B cell (primary cell): ENCODE results near the gene CEP131. TPM values are rescaled to one million over a fixed set of nuclear protein-coding genes. Genes with fewer than 3 reads are reported as not detected.

Experiments used
- ATAC-seq: fragments of 200-7000 bp; cut with Tn5 transposase; one replicate; pipeline ENCODE4 v1.10.0; 2021; ENCODE audit warnings: low read depth, mild to moderate bottlenecking, moderate number of reproducible peaks, moderate library complexity
- CTCF ChIA-PET: fragments of 350-600 bp; sonication (Branson Sonifier 250); formaldehyde crosslinking; loops from one replicate; lab custom pipeline; 2021; ENCODE audit warnings: antibody characterized with exemption, inconsistent platforms; lab: Charles Lee
- POLR2A ChIA-PET: fragments of 350-600 bp; sonication (Branson Sonifier 250); formaldehyde crosslinking; loops from one replicate; lab custom pipeline; 2021; ENCODE audit warnings: antibody characterized with exemption; lab: Charles Lee
- DNase-seq: peaks from one replicate; pipeline ENCODE4 v3.0.0; 2013
- H2AFZ ChIP-seq: 2 replicates; pipeline ENCODE4 v1.6.1; 2012; ENCODE audit warnings: mild to moderate bottlenecking, low read depth, low read length; ENCODE audit not compliant: insufficient read depth, poor library complexity, severe bottlenecking
- H3K27ac ChIP-seq, 2 donors: 1 replicate in 1 of 2; 2 replicates in 1 of 2; pipeline ENCODE4 v1.5.1; 2012 to 2013; ENCODE audit warnings: low read length in 2 of 2, mild to moderate bottlenecking in 2 of 2, moderate library complexity in 1 of 2
- H3K27me3 ChIP-seq, 4 experiments: fragments of 200-600 bp in 1 of 4; sonication (generic) in 1 of 4; replicated peaks in 1 of 4; 1 replicate in 2 of 4; 2 replicates in 2 of 4; pipeline versions ENCODE4 v1.6.1 to v1.7.0; 2013 to 2016; ENCODE audit warnings: low read length in 3 of 4, mild to moderate bottlenecking in 2 of 4, mixed read lengths in 1 of 4, moderate library complexity in 1 of 4; ENCODE audit not compliant: insufficient read depth in 4 of 4, control insufficient read depth in 3 of 4; ENCODE audit errors: control extremely low read depth in 1 of 4
- H3K36me3 ChIP-seq, 2 experiments: replicated peaks in 1 of 2; 1 replicate in 1 of 2; 2 replicates in 1 of 2; pipeline versions ENCODE4 v1.6.1 to v1.7.1; 2013; ENCODE audit warnings: low read length in 1 of 2; ENCODE audit not compliant: insufficient read depth in 2 of 2, control insufficient read depth in 1 of 2; ENCODE audit errors: control extremely low read depth in 1 of 2, extremely low read depth in 1 of 2
- H3K4me1 ChIP-seq, 2 donors: fragments of 200-600 bp in 1 of 2; sonication (generic) in 1 of 2; 1 replicate in 1 of 2; 2 replicates in 1 of 2; pipeline versions ENCODE4 v1.5.1 to v1.6.1; 2013 to 2017; ENCODE audit warnings: low read length in 2 of 2; ENCODE audit not compliant: control insufficient read depth in 2 of 2, insufficient read depth in 2 of 2
- H3K4me2 ChIP-seq: replicated peaks from 2 replicates; pipeline ENCODE3; 2012; ENCODE audit warnings: mild to moderate bottlenecking, low read depth, low read length; ENCODE audit not compliant: poor library complexity, severe bottlenecking
- H3K4me3 ChIP-seq, 5 experiments: fragments of 200-600 bp in 1 of 5; sonication (generic) in 1 of 5; 1 replicate in 3 of 5; 2 replicates in 2 of 5; pipeline versions ENCODE4 v1.5.1 to v1.7.0; 2011 to 2016; ENCODE audit warnings: low read length in 4 of 5, mild to moderate bottlenecking in 4 of 5, low read depth in 2 of 5, control low read depth in 1 of 5, moderate library complexity in 1 of 5; ENCODE audit not compliant: insufficient read depth in 1 of 5; ENCODE audit errors: control extremely low read depth in 1 of 5, extremely low read depth in 1 of 5
- H3K79me2 ChIP-seq: fragments of 200-600 bp; sonication (generic); one replicate; pipeline ENCODE4 v1.6.0; 2016; ENCODE audit warnings: low read length; ENCODE audit not compliant: control insufficient read depth, insufficient read depth
- H3K9ac ChIP-seq: fragments of 200-600 bp; sonication (generic); 2 replicates; pipeline ENCODE4 v1.6.1; 2017; ENCODE audit warnings: mild to moderate bottlenecking, low read length, moderate library complexity
- H3K9me3 ChIP-seq, 3 donors: one replicate each; pipeline versions ENCODE4 v1.6.1 to v1.7.1; 2013; ENCODE audit warnings: low read length in 2 of 3; ENCODE audit not compliant: control insufficient read depth in 2 of 3, insufficient read depth in 1 of 3; ENCODE audit errors: control extremely low read depth in 1 of 3
- H4K20me1 ChIP-seq: 2 replicates; pipeline ENCODE4 v1.6.0; 2012; ENCODE audit warnings: mild to moderate bottlenecking, low read length; ENCODE audit not compliant: insufficient read depth, control insufficient read depth, poor library complexity, severe bottlenecking
- H3K27ac Mint-ChIP-seq: one replicate; pipeline ENCODE4 v1.8.0; 2021; ENCODE audit warnings: mixed read lengths
- H3K27me3 Mint-ChIP-seq: one replicate; pipeline ENCODE4 v1.8.0; 2021; ENCODE audit warnings: mixed read lengths
- H3K4me1 Mint-ChIP-seq: one replicate; pipeline ENCODE4 v1.8.0; 2021; ENCODE audit warnings: mixed read lengths
- H3K4me3 Mint-ChIP-seq: one replicate; pipeline ENCODE4 v1.8.0; 2021; ENCODE audit warnings: mixed read lengths
- H3K9me3 Mint-ChIP-seq: one replicate; pipeline ENCODE4 v1.8.0; 2022; ENCODE audit warnings: mixed read lengths; ENCODE audit not compliant: insufficient read depth
- EZH2 ChIP-seq: IDR thresholded peaks from 2 replicates; pipeline ENCODE4 v1.6.1; 2012; ENCODE audit warnings: borderline replicate concordance, low read depth, mild to moderate bottlenecking, moderate library complexity, low read length; ENCODE audit not compliant: insufficient read depth, poor library complexity, severe bottlenecking
- WGBS: methylation state at CpG from one replicate; pipeline ENCODE4 v1.1.5; 2013; ENCODE audit warnings: missing lambda C conversion rate; ENCODE audit not compliant: insufficient coverage; 5-methylcytosine and 5-hydroxymethylcytosine counted together
- intact Hi-C: fragments of 100-400 bp; cut with micrococcal nuclease; formaldehyde crosslinking; loops from one replicate; pipeline ENCODE4 v1.10.0; 2022
- polyA plus RNA-seq: library from polyadenylated mRNA; depleted of rRNA; stranded (reverse); fragments of >200 nt; gene quantifications from 2 replicates; pipeline ENCODE4 v1.2.3, GENCODE V29; 2012
- total RNA-seq, 2 donors: library from RNA; stranded (reverse); fragments of 120-200 nt in 1 of 2; gene quantifications; 1 replicate in 1 of 2; 2 replicates in 1 of 2; pipeline versions ENCODE4 v1.2.3 to v1.2.4, GENCODE V29; 2013 to 2022
- TF ChIP-seq, protein P1 (sequence below): fragments of 200-600 bp; IDR thresholded peaks from one replicate; pipeline ENCODE4 v1.8.0; 2022; ENCODE audit warnings: antibody characterized with exemption, mild to moderate bottlenecking

The CEP131 gene
- total and polyA plus RNA-seq, 2 donors (not counting 1 experiment from before 2014, with no cell fraction given), result 18.8 to 25.5 TPM

DNA sequence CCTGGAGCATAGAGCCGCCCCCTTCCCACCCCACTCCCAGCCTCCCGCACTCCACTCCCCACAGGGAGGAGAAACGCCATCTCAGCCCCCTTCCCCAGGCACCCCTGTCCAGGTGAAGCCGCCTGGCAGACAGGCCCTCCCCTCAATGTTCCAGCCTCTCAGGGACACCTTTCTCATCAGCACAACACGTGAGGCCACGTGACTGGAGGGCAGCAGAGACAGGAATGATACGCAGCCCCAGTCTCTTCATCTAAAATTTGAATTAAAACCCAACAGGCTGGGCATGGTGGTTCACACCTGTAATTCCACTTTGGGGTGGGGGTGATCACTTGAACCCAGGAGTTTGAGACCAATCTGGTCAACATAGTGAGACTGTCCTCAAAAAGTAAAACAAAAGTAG, 36.6 kb downstream of the CEP131 start:
- H3K27ac Mint-ChIP-seq, result no peak overlapping the region
- CTCF ChIA-PET, result no interaction called here
- ATAC-seq, result no peak
- Histone ChIP-seq H3K79me2 (no peaks in the 10 kb centered on the region), H3K9me3 (peaks cover 0 to 2% (median 0%) of the 10 kb centered on the region in 3 donors), H3K4me1 (no peaks in the 10 kb centered on the region), H3K27ac (no peak overlapping the region), H4K20me1 (no peaks in the 10 kb centered on the region), H3K27me3 (peaks cover 0 to 7% (median 0%) of the 10 kb centered on the region in 4 experiments), H3K36me3 (no peaks in the 10 kb centered on the region), H3K4me2 (no peak overlapping the region), H2AFZ (no peak overlapping the region), H3K9ac (no peak overlapping the region), H3K4me3 (no peak overlapping the region)
- peaks cover 6% of the 10 kb centered on the region for H3K27me3 Mint-ChIP-seq
- intact Hi-C loops, result no loop called here
- DNase-seq, result no peak
- no peaks in the 10 kb centered on the region for H3K4me1 Mint-ChIP-seq
- H3K9me3 Mint-ChIP-seq, result no peaks in the 10 kb centered on the region
- no peak overlapping the region for H3K4me3 Mint-ChIP-seq
- 89% methylated on average over 3 of the region's 7 CpGs for WGBS
- no peak for TF ChIP-seq EZH2
- TF ChIP-seq, protein P1, sequence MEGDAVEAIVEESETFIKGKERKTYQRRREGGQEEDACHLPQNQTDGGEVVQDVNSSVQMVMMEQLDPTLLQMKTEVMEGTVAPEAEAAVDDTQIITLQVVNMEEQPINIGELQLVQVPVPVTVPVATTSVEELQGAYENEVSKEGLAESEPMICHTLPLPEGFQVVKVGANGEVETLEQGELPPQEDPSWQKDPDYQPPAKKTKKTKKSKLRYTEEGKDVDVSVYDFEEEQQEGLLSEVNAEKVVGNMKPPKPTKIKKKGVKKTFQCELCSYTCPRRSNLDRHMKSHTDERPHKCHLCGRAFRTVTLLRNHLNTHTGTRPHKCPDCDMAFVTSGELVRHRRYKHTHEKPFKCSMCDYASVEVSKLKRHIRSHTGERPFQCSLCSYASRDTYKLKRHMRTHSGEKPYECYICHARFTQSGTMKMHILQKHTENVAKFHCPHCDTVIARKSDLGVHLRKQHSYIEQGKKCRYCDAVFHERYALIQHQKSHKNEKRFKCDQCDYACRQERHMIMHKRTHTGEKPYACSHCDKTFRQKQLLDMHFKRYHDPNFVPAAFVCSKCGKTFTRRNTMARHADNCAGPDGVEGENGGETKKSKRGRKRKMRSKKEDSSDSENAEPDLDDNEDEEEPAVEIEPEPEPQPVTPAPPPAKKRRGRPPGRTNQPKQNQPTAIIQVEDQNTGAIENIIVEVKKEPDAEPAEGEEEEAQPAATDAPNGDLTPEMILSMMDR, result no peak
- POLR2A ChIA-PET, result no interaction called here

DNA sequence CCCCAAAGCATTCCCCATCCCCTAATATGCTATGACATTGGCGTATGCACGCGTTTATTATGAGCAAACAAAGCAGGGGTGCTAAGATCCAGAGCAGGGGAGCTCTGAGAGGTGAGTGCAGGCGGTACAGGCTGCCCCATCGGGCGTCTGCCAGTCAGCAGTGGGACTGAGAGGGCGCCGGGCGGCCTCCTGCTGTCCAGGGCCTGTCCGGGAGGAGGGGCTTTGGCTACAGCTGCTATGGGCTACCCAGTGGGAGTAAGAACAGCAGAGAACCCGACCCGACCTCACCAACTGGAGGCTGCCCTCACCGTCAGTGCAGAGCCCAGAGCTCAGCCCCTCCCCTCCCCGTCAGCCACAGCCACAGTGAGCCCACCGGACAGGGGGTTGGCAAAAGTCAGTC, 38.2 kb downstream of the CEP131 start:
- no peak overlapping the region for H3K27ac ChIP-seq
- no peaks in the 10 kb centered on the region for H3K36me3 ChIP-seq
- no peaks in the 10 kb centered on the region for H3K4me1 ChIP-seq
- DNase-seq (no peak), ATAC-seq (no peak)
- ChIA-PET POLR2A (no interaction called here), CTCF (no interaction called here)
- intact Hi-C loops, result no loop called here
- H3K4me2 ChIP-seq, result no peak overlapping the region
- no peak overlapping the region for H3K4me3 Mint-ChIP-seq
- no peaks in the 10 kb centered on the region for H4K20me1 ChIP-seq
- peaks cover 0 to 7% (median 0%) of the 10 kb centered on the region in 4 experiments for H3K27me3 ChIP-seq
- WGBS, result 70% methylated on average over 15 of the region's 15 CpGs
- H3K9me3 Mint-ChIP-seq, result no peaks in the 10 kb centered on the region
- H2AFZ ChIP-seq, result no peak overlapping the region
- peaks cover 0 to 2% (median 0%) of the 10 kb centered on the region in 3 donors for H3K9me3 ChIP-seq
- H3K4me3 ChIP-seq, result no peak overlapping the region
- no peaks in the 10 kb centered on the region for H3K79me2 ChIP-seq
- H3K9ac ChIP-seq, result no peak overlapping the region
- H3K27ac Mint-ChIP-seq, result no peak overlapping the region
- TF ChIP-seq EZH2, result no peak
- TF ChIP-seq, protein P1, result no peak
- H3K27me3 Mint-ChIP-seq, result peaks cover 6% of the 10 kb centered on the region
- H3K4me1 Mint-ChIP-seq, result no peaks in the 10 kb centered on the region
